Measurements from ENCODE around the gene PSMB4. TPM values are rescaled to one million over a fixed set of nuclear protein-coding genes. Genes with fewer than 3 reads are reported as not detected.

Gene PSMB4
- polyA plus RNA-seq, 3 donors, result 69.6 to 316 (median 85.6) TPM

- Histone ChIP-seq H3K9ac (ENCODE audit: insufficient read depth, low read length, poor library complexity, severe bottlenecking) (no peak overlapping the region), H2AFZ (ENCODE audit: insufficient read depth, low read depth, low read length, poor library complexity, severe bottlenecking) (no peak overlapping the region), H4K20me1 (ENCODE audit: insufficient read depth, low read length) (peaks cover 94% of the 10 kb centered on the region), H3K4me2 (replicated peaks; ENCODE audit: extremely low read depth, low read length, poor library complexity, severe bottlenecking) (no peak overlapping the region), H3K9me3 (replicated peaks in 1 of 2; ENCODE audit: control insufficient read depth in 1 of 2, insufficient read depth in 1 of 2, low read length in 2 of 2) (no peaks in the 10 kb centered on the region), H3K27me3 (ENCODE audit: control insufficient read depth in 2 of 2, insufficient read depth in 2 of 2, low read length in 2 of 2) (no peaks in the 10 kb centered on the region), H3K4me1 (ENCODE audit: control insufficient read depth in 1 of 2, insufficient read depth in 2 of 2, low read length in 2 of 2) (no peaks in the 10 kb centered on the region), H3K4me3 (replicated peaks in 1 of 3; ENCODE audit: low read depth in 2 of 3, low read length in 3 of 3) (no peak overlapping the region), H3K36me3 (replicated peaks in 1 of 2; ENCODE audit: control insufficient read depth in 1 of 2, insufficient read depth in 2 of 2, low read length in 2 of 2) (peaks cover 23 to 35% of the 10 kb centered on the region in 2 donors), H3K27ac (ENCODE audit: low read depth in 1 of 2, low read length in 2 of 2) (peak overlapping the region in 1 of 2 donors; percentile 8), H3K79me2 (ENCODE audit: insufficient read depth, low read length) (peaks cover 100% of the 10 kb centered on the region)
- Mint-ChIP-seq H3K4me1 (peaks cover 9% of the 10 kb centered on the region), H3K27me3 (ENCODE audit: low read depth in 3 of 3) (peaks cover 0 to 1% (median 1%) of the 10 kb centered on the region in 3 donors), H3K36me3 (peaks cover 22 to 41% of the 10 kb centered on the region in 2 donors), H3K27ac (no peak overlapping the region), H3K4me3 (no peak overlapping the region), H3K9me3 (no peaks in the 10 kb centered on the region)
- TF ChIP-seq CTCF (IDR thresholded peaks at IDR 0.05), result peak; percentile 83
- DNase-seq, result peak; percentile 65 to 74 (median 69)
- intact Hi-C loops (cut with micrococcal nuclease), result loop anchor here (2.0 to 10.0 kb wide), 2 partner anchors 91 to 291 kb away; no protein-coding TSS in a partner anchor
- no CpG with 5 or more reads among the region's 4 CpGs for WGBS (ENCODE audit: insufficient coverage)
Measured at GRCh38 chr1:151443846-151444782, 44.7 kb downstream of the PSMB4 start.

- peaks cover 94% of the 10 kb centered on the region for H4K20me1 ChIP-seq (ENCODE audit: insufficient read depth, low read length)
- no peak overlapping the region for H3K4me2 ChIP-seq (replicated peaks; ENCODE audit: extremely low read depth, low read length, poor library complexity, severe bottlenecking)
- intact Hi-C loops (cut with micrococcal nuclease), result loop anchor here in 1 of 2 donors (5.0 to 10.0 kb wide), 2 partner anchors 90 to 293 kb away; no protein-coding TSS in a partner anchor
- no peaks in the 10 kb centered on the region for H3K27me3 ChIP-seq (ENCODE audit: control insufficient read depth in 2 of 2, insufficient read depth in 2 of 2, low read length in 2 of 2)
- no peaks in the 10 kb centered on the region for H3K9me3 ChIP-seq (replicated peaks in 1 of 2; ENCODE audit: control insufficient read depth in 1 of 2, insufficient read depth in 1 of 2, low read length in 2 of 2)
- DNase-seq, result no peak
- H3K27me3 Mint-ChIP-seq (ENCODE audit: low read depth in 3 of 3), result peaks cover 0 to 3% (median 1%) of the 10 kb centered on the region in 3 donors
- no peak for TF ChIP-seq CTCF (IDR thresholded peaks at IDR 0.05)
- no CpG with 5 or more reads among the region's 4 CpGs for WGBS (ENCODE audit: insufficient coverage)
- H3K4me1 ChIP-seq (ENCODE audit: control insufficient read depth in 1 of 2, insufficient read depth in 2 of 2, low read length in 2 of 2), result no peaks in the 10 kb centered on the region
- no peak overlapping the region for H3K4me3 Mint-ChIP-seq
- H3K4me1 Mint-ChIP-seq, result peaks cover 9% of the 10 kb centered on the region
- peak overlapping the region in 4 of 7 donors; percentile 25 to 59 (median 43) for H3K27ac Mint-ChIP-seq
- peak overlapping the region in 1 of 2 donors; percentile 20 for H3K27ac ChIP-seq (ENCODE audit: low read depth in 1 of 2, low read length in 2 of 2)
- H3K36me3 ChIP-seq (replicated peaks in 1 of 2; ENCODE audit: control insufficient read depth in 1 of 2, insufficient read depth in 2 of 2, low read length in 2 of 2), result peaks cover 16 to 30% of the 10 kb centered on the region in 2 donors
- peaks cover 18 to 40% of the 10 kb centered on the region in 2 donors for H3K36me3 Mint-ChIP-seq
- no peak overlapping the region for H2AFZ ChIP-seq (ENCODE audit: insufficient read depth, low read depth, low read length, poor library complexity, severe bottlenecking)
- no peak overlapping the region for H3K4me3 ChIP-seq (replicated peaks in 1 of 3; ENCODE audit: low read depth in 2 of 3, low read length in 3 of 3)
- H3K9me3 Mint-ChIP-seq, result no peaks in the 10 kb centered on the region
- no peak overlapping the region for H3K9ac ChIP-seq (ENCODE audit: insufficient read depth, low read length, poor library complexity, severe bottlenecking)
- peaks cover 100% of the 10 kb centered on the region for H3K79me2 ChIP-seq (ENCODE audit: insufficient read depth, low read length)
Measured at GRCh38 chr1:151444783-151445177, 45.4 kb downstream of the PSMB4 start.
